OCI-LY7 (cell line): ENCODE results near the gene GFI1B. TPM values are rescaled to one million over a fixed set of nuclear protein-coding genes. Genes with fewer than 3 reads are reported as not detected.

Experiments
- BruUV-seq: library from RNA; stranded (reverse); fragments of 400-500 nt; replicated peaks from 2 replicates; lab custom pipeline; 2021; lab: Mats Ljungman, UMichigan
- CTCF ChIA-PET: fragments of 300-600 bp; sonication (Branson Sonifier 250); formaldehyde crosslinking; loops from one replicate; lab custom pipeline; 2022; ENCODE audit warnings: antibody characterized with exemption; ENCODE audit not compliant: unreplicated experiment; lab: Charles Lee
- POLR2A ChIA-PET: fragments of 300-600 bp; sonication (Branson Sonifier 250); formaldehyde crosslinking; loops from one replicate; lab custom pipeline; 2022; ENCODE audit warnings: antibody characterized with exemption; lab: Charles Lee
- DNase-seq: peaks from one replicate; pipeline ENCODE4 v3.0.0-alpha.2; 2015; ENCODE audit warnings: low spot score
- H2AFZ ChIP-seq: fragments of 200-600 bp; sonication (generic), shearing (Covaris generic); 2 replicates; pipeline ENCODE4 v1.6.1; 2014; ENCODE audit warnings: mild to moderate bottlenecking, antibody characterized with exemption, low read length, moderate library complexity
- H3K27ac ChIP-seq: fragments of 200-600 bp; sonication (generic); 2 replicates; pipeline ENCODE4 v1.5.1; 2014; ENCODE audit warnings: mixed run types, low read depth, mild to moderate bottlenecking, moderate library complexity, low read length, inconsistent platforms; ENCODE audit not compliant: poor library complexity, severe bottlenecking
- H3K36me3 ChIP-seq: fragments of 200-600 bp; sonication (generic); 2 replicates; pipeline ENCODE4 v1.6.1; 2014; ENCODE audit warnings: mild to moderate bottlenecking, antibody characterized with exemption, low read length, moderate library complexity, mixed read lengths; ENCODE audit not compliant: insufficient read depth
- H3K4me1 ChIP-seq: fragments of 200-600 bp; sonication (generic); 2 replicates; pipeline ENCODE4 v1.5.1; 2014; ENCODE audit warnings: mild to moderate bottlenecking, low read length; ENCODE audit not compliant: insufficient read depth, poor library complexity, severe bottlenecking
- H3K4me2 ChIP-seq: fragments of 200-600 bp; sonication (generic); 2 replicates; pipeline ENCODE4 v1.6.1; 2014; ENCODE audit warnings: mild to moderate bottlenecking, low read length
- H3K4me3 ChIP-seq: fragments of 200-600 bp; sonication (generic); 2 replicates; pipeline ENCODE4 v1.5.1; 2014; ENCODE audit warnings: mild to moderate bottlenecking, low read depth, low read length; ENCODE audit not compliant: poor library complexity, severe bottlenecking
- H3K79me2 ChIP-seq: fragments of 200-600 bp; sonication (generic); 2 replicates; pipeline ENCODE4 v1.6.1; 2016; ENCODE audit warnings: low read depth, mild to moderate bottlenecking, low read length, moderate library complexity, mixed read lengths; ENCODE audit not compliant: insufficient read depth
- H3K9me2 ChIP-seq: fragments of 200-600 bp; sonication (generic); 2 replicates; pipeline ENCODE4 v1.6.1; 2016; ENCODE audit warnings: mild to moderate bottlenecking, low read length, mixed read lengths; ENCODE audit not compliant: insufficient read depth
- H3K9me3 ChIP-seq: fragments of 200-600 bp; sonication (generic); 2 replicates; pipeline ENCODE4 v1.6.1; 2014; ENCODE audit warnings: mild to moderate bottlenecking, mixed run types, low read length, mixed read lengths
- H4K20me1 ChIP-seq: fragments of 200-600 bp; sonication (generic); 2 replicates; pipeline ENCODE4 v1.6.1; 2014; ENCODE audit warnings: mild to moderate bottlenecking, antibody characterized with exemption, low read length, moderate library complexity, mixed read lengths; ENCODE audit not compliant: insufficient read depth
- EZH2phosphoT487 ChIP-seq: fragments of 200-600 bp; sonication (generic); IDR thresholded peaks from 2 replicates; pipeline ENCODE4 v1.6.1; 2018; ENCODE audit warnings: low read depth, borderline replicate concordance, mild to moderate bottlenecking, mixed run types, antibody characterized with exemption, low read length, moderate library complexity, mixed read lengths
- intact Hi-C: fragments of 100-400 bp; cut with micrococcal nuclease; formaldehyde crosslinking; loops from one replicate; pipeline ENCODE4 v1.10.0; 2022; ENCODE audit not compliant: unreplicated experiment
- total RNA-seq, 2 experiments: library from RNA; depleted of rRNA in 1 of 2; stranded (reverse); fragments of >200 nt in 1 of 2; shearing (Covaris generic) in 1 of 2; gene quantifications; 2 replicates each; pipeline ENCODE4 v1.2.3, GENCODE V29; 2014 to 2022
- TF ChIP-seq, protein P1 (sequence below): fragments of 200-600 bp; sonication (generic); conservative IDR thresholded peaks from 2 replicates; pipeline ENCODE4 v1.5.1; 2014; ENCODE audit warnings: mild to moderate bottlenecking, antibody characterized with exemption, low read length, moderate library complexity, mixed read lengths

The GFI1B gene
- total RNA-seq, 2 experiments from 2014 or later = 0.50 to 4.9 TPM

DNA sequence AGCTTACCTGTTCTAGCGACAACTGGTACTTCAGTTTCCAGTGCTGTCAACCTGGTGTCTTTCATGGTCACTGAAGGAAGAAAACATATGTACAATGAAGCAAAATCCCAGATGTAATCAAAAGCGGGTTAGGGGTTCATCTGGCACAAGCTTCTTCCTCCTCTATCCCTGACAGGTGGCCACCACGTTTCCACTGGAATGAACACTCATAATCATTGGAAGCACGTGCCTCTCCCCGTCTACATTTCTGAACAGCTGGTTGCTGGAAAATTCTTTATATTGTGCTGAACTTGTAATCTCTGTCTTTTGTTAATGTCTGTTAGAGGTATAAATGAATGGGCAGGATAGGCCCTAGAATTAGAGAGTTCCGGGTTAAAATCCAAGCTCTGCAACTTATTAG is 43.5 kb upstream of the GFI1B start:
- Histone ChIP-seq H2AFZ (no peak overlapping the region), H3K27ac (no peak overlapping the region), H3K4me1 (no peaks in the 10 kb centered on the region), H3K4me3 (no peak overlapping the region), H3K79me2 (peaks cover 23% of the 10 kb centered on the region), H4K20me1 (0 out of 2 replicates have a peak, but pooled peaks cover 4% of the 10 kb centered on the region), H3K9me2 (no peaks in the 10 kb centered on the region), H3K4me2 (no peak overlapping the region), H3K9me3 (no peaks in the 10 kb centered on the region), H3K36me3 (peaks cover 40% of the 10 kb centered on the region)
- ChIA-PET POLR2A (interaction anchor here (1.0 kb wide), 2 partner anchors 9 to 10 kb away, joined by 3 to 4 read pairs; no protein-coding TSS in a partner anchor), CTCF (no interaction called here)
- no peak for DNase-seq
- TF ChIP-seq, protein P1, sequence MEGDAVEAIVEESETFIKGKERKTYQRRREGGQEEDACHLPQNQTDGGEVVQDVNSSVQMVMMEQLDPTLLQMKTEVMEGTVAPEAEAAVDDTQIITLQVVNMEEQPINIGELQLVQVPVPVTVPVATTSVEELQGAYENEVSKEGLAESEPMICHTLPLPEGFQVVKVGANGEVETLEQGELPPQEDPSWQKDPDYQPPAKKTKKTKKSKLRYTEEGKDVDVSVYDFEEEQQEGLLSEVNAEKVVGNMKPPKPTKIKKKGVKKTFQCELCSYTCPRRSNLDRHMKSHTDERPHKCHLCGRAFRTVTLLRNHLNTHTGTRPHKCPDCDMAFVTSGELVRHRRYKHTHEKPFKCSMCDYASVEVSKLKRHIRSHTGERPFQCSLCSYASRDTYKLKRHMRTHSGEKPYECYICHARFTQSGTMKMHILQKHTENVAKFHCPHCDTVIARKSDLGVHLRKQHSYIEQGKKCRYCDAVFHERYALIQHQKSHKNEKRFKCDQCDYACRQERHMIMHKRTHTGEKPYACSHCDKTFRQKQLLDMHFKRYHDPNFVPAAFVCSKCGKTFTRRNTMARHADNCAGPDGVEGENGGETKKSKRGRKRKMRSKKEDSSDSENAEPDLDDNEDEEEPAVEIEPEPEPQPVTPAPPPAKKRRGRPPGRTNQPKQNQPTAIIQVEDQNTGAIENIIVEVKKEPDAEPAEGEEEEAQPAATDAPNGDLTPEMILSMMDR = no peak
- no peak for TF ChIP-seq EZH2phosphoT487
- no TSS peak for BruUV-seq
- intact Hi-C loops = no loop called here

- no peak overlapping the region for H3K4me3 ChIP-seq
- no TSS peak for BruUV-seq
- H3K4me1 ChIP-seq = peaks cover 23% of the 10 kb centered on the region
- CTCF ChIA-PET = no interaction called here
- peaks cover 48% of the 10 kb centered on the region for H3K79me2 ChIP-seq
- DNase-seq = no peak
- H2AFZ ChIP-seq = no peak overlapping the region
- peaks cover 16% of the 10 kb centered on the region; the same call in 1 of the 2 replicates for H4K20me1 ChIP-seq
- H3K9me2 ChIP-seq = no peaks in the 10 kb centered on the region
- intact Hi-C loops = no loop called here
- peaks cover 29% of the 10 kb centered on the region for H3K36me3 ChIP-seq
- no peak for TF ChIP-seq EZH2phosphoT487
- TF ChIP-seq, protein P1 = no peak
- H3K4me2 ChIP-seq = no peak overlapping the region
- POLR2A ChIA-PET = no interaction called here
- no peaks in the 10 kb centered on the region for H3K9me3 ChIP-seq
- H3K27ac ChIP-seq = no peak overlapping the region
Observed at GRCh38 chr9:132937463-132937901, 41.0 kb upstream of the GFI1B start.

- peaks cover 16% of the 10 kb centered on the region; the same call in 1 of the 2 replicates for H4K20me1 ChIP-seq
- TF ChIP-seq EZH2phosphoT487 = no peak
- TF ChIP-seq, protein P1 = no peak
- H3K79me2 ChIP-seq = peaks cover 65% of the 10 kb centered on the region
- H3K9me3 ChIP-seq = no peaks in the 10 kb centered on the region
- H3K4me3 ChIP-seq = no peak overlapping the region
- ChIA-PET POLR2A (interaction anchor here (0.6 kb wide), 1 partner anchor 8 kb away, joined by 5 read pairs; no protein-coding TSS in a partner anchor), CTCF (no interaction called here)
- no peak overlapping the region for H3K27ac ChIP-seq
- no peak for DNase-seq
- BruUV-seq = no TSS peak
- no peaks in the 10 kb centered on the region for H3K9me2 ChIP-seq
- peaks cover 35% of the 10 kb centered on the region for H3K4me1 ChIP-seq
- no peak overlapping the region for H3K4me2 ChIP-seq
- peaks cover 13% of the 10 kb centered on the region for H3K36me3 ChIP-seq
- intact Hi-C loops = no loop called here
- no peak overlapping the region for H2AFZ ChIP-seq
Observed at GRCh38 chr9:132939169-132939568, 39.3 kb upstream of the GFI1B start.
